HCT116 (cell line): ENCODE results near the gene ZSCAN1.

Source experiments
- CEBPB ChIP-seq: IDR thresholded peaks from 2 replicates; pipeline ENCODE4 v1.6.1; 2012; ENCODE audit warnings: low read depth
- EZH2 ChIP-seq: fragments of 200-600 bp; sonication (generic); IDR thresholded peaks from 2 replicates; pipeline ENCODE4 v1.6.1; 2017; ENCODE audit warnings: antibody characterized with exemption, mixed run types
- EZH2phosphoT487 ChIP-seq: fragments of 200-600 bp; IDR thresholded peaks from 2 replicates; pipeline ENCODE4 v1.6.1; 2018; ENCODE audit warnings: antibody characterized with exemption, borderline replicate concordance
- MAX ChIP-seq: IDR thresholded peaks from 2 replicates; pipeline ENCODE4 v1.6.1; 2012
- POLR2A ChIP-seq: IDR thresholded peaks from 2 replicates; pipeline ENCODE4 v1.7.0; 2011; ENCODE audit warnings: borderline replicate concordance; ENCODE audit not compliant: insufficient read depth, insufficient read length; ENCODE audit errors: extremely low read depth
- POLR2AphosphoS5 ChIP-seq: IDR thresholded peaks from 2 replicates; pipeline ENCODE4 v1.6.1; 2011; ENCODE audit warnings: mild to moderate bottlenecking, low read depth, low read length, moderate library complexity
- REST ChIP-seq: IDR thresholded peaks from 2 replicates; pipeline ENCODE4 v1.6.1; 2012; ENCODE audit warnings: low read depth
- TCF7L2 ChIP-seq: IDR thresholded peaks from 2 replicates; pipeline ENCODE4 v1.7.0; 2011; ENCODE audit warnings: borderline replicate concordance, inconsistent platforms; ENCODE audit not compliant: insufficient read depth, insufficient read length; ENCODE audit errors: extremely low read depth
- YY1 ChIP-seq: IDR thresholded peaks from 2 replicates; pipeline ENCODE4 v1.6.1; 2011; ENCODE audit warnings: low read length, low read depth, moderate library complexity, mild to moderate bottlenecking; ENCODE audit not compliant: insufficient replicate concordance; ENCODE audit errors: extremely low read depth
- ZNF274 ChIP-seq: fragments of 200-500 bp; sonication (Bioruptor generic); IDR thresholded peaks from 2 replicates; pipeline ENCODE4 v1.6.1; 2014; ENCODE audit warnings: mild to moderate bottlenecking, low read depth, low read length, inconsistent platforms
- TF ChIP-seq, protein P1 (sequence below), 3 experiments: fragments of 200-600 bp in 1 of 3; sonication (generic) in 1 of 3; IDR thresholded peaks in 2 of 3; conservative IDR thresholded peaks in 1 of 3; 2 replicates each; pipeline ENCODE4 v1.5.1; 2012 to 2017; ENCODE audit warnings: low read depth in 2 of 3, low read length in 2 of 3, antibody characterized with exemption in 1 of 3, borderline replicate concordance in 1 of 3, control low read depth in 1 of 3, mild to moderate bottlenecking in 1 of 3, mixed read lengths in 1 of 3, mixed run types in 1 of 3, moderate library complexity in 1 of 3; ENCODE audit not compliant: insufficient read depth in 1 of 3

GRCh38 chr19:58044886-58045285 lies 11.1 kb downstream of the ZSCAN1 start:
- TF ChIP-seq TCF7L2 (no peak), YY1 (no peak), CEBPB (no peak), ZNF274 (no peak), POLR2AphosphoS5 (no peak), POLR2A (no peak), MAX (no peak), EZH2 (no peak), REST (no peak), EZH2phosphoT487 (no peak)
- TF ChIP-seq, protein P1, sequence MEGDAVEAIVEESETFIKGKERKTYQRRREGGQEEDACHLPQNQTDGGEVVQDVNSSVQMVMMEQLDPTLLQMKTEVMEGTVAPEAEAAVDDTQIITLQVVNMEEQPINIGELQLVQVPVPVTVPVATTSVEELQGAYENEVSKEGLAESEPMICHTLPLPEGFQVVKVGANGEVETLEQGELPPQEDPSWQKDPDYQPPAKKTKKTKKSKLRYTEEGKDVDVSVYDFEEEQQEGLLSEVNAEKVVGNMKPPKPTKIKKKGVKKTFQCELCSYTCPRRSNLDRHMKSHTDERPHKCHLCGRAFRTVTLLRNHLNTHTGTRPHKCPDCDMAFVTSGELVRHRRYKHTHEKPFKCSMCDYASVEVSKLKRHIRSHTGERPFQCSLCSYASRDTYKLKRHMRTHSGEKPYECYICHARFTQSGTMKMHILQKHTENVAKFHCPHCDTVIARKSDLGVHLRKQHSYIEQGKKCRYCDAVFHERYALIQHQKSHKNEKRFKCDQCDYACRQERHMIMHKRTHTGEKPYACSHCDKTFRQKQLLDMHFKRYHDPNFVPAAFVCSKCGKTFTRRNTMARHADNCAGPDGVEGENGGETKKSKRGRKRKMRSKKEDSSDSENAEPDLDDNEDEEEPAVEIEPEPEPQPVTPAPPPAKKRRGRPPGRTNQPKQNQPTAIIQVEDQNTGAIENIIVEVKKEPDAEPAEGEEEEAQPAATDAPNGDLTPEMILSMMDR (IDR thresholded peaks at IDR 0.05 in 2 of 3, conservative IDR thresholded peaks at IDR 0.05 in 1 of 3; ENCODE audit: borderline replicate concordance in 1 of 3, insufficient read depth in 1 of 3, low read depth in 2 of 3, low read length in 2 of 3), result no peak
